Natural killer cell (primary cell): Measurements from ENCODE around the gene RTCA. TPM values are rescaled to one million over a fixed set of nuclear protein-coding genes. Genes with fewer than 3 reads are reported as not detected.
"Not testable (repeated sequence)": the region's sequence is repeated elsewhere in the genome, so short reads cannot be mapped to it uniquely, and the experiment has no call there.

Experiments
- ATAC-seq, 3 donors: fragments of 150-1000 bp in 2 of 3; fragments of 200-7000 bp in 1 of 3; cut with Tn5 transposase; 1 replicate in 1 of 3; 2 replicates in 2 of 3; pipeline ENCODE4 v1.10.0; 2021; ENCODE audit warnings: mild to moderate bottlenecking in 2 of 3, moderate library complexity in 2 of 3
- DNase-seq, 2 donors: peaks; one replicate each; pipeline versions ENCODE4 v3.0.0 to v3.0.0-alpha.2; 2013 to 2021; ENCODE audit warnings: mixed read lengths in 1 of 2
- H3K27ac ChIP-seq: one replicate; pipeline ENCODE4 v1.5.1; 2013; ENCODE audit warnings: mild to moderate bottlenecking, low read length
- H3K27me3 ChIP-seq: one replicate; pipeline ENCODE4 v1.6.1; 2013; ENCODE audit warnings: low read length; ENCODE audit not compliant: control insufficient read depth, insufficient read depth
- H3K36me3 ChIP-seq: one replicate; pipeline ENCODE4 v1.6.1; 2013; ENCODE audit warnings: low read length; ENCODE audit not compliant: control insufficient read depth, insufficient read depth
- H3K4me1 ChIP-seq: one replicate; pipeline ENCODE4 v1.6.1; 2013; ENCODE audit warnings: low read length; ENCODE audit not compliant: control insufficient read depth, insufficient read depth
- H3K4me3 ChIP-seq: one replicate; pipeline ENCODE4 v1.5.1; 2013; ENCODE audit warnings: low read length
- H3K9me3 ChIP-seq: one replicate; pipeline ENCODE4 v1.6.1; 2013; ENCODE audit warnings: low read length; ENCODE audit not compliant: control insufficient read depth, insufficient read depth
- H3K27ac Mint-ChIP-seq, 2 donors: one replicate each; pipeline ENCODE4 v1.8.0; 2022; ENCODE audit warnings: mild to moderate bottlenecking in 2 of 2, mixed read lengths in 2 of 2, moderate library complexity in 1 of 2
- H3K27me3 Mint-ChIP-seq, 2 donors: one replicate each; pipeline ENCODE4 v1.8.0; 2022; ENCODE audit warnings: low read depth in 2 of 2, mixed read lengths in 2 of 2
- H3K36me3 Mint-ChIP-seq: one replicate; pipeline ENCODE4 v1.8.0; 2022; ENCODE audit warnings: mixed read lengths
- H3K4me1 Mint-ChIP-seq, 2 donors: one replicate each; pipeline ENCODE4 v1.8.0; 2022; ENCODE audit warnings: mixed read lengths in 2 of 2
- H3K4me3 Mint-ChIP-seq: one replicate; pipeline ENCODE4 v1.8.0; 2022; ENCODE audit warnings: mild to moderate bottlenecking, moderate library complexity, mixed read lengths
- H3K9me3 Mint-ChIP-seq, 2 donors: one replicate each; pipeline ENCODE4 v1.8.0; 2022; ENCODE audit warnings: mixed read lengths in 2 of 2
- CTCF ChIP-seq: fragments of 200-600 bp; IDR thresholded peaks from one replicate; pipeline ENCODE4 v1.8.0; 2022; ENCODE audit warnings: antibody characterized with exemption
- WGBS: methylation state at CpG from one replicate; pipeline ENCODE4 v1.1.7; 2013; ENCODE audit warnings: missing lambda C conversion rate; ENCODE audit not compliant: insufficient coverage; 5-methylcytosine and 5-hydroxymethylcytosine counted together
- intact Hi-C: fragments of 100-400 bp; cut with micrococcal nuclease; formaldehyde crosslinking; loops from one replicate; pipeline ENCODE4 v1.14.2; 2022
- total RNA-seq, 4 donors: library from RNA; stranded (reverse); fragments of 120-200 nt in 1 of 4; gene quantifications; one replicate each; pipeline versions ENCODE4 v1.2.3 to v1.2.4, GENCODE V29; 2013 to 2022

RTCA gene
- total RNA-seq, 3 donors from 2014 or later (not counting 1 experiment from before 2014, with no cell fraction given): 49.3 to 60.8 (median 52.3) TPM

DNA sequence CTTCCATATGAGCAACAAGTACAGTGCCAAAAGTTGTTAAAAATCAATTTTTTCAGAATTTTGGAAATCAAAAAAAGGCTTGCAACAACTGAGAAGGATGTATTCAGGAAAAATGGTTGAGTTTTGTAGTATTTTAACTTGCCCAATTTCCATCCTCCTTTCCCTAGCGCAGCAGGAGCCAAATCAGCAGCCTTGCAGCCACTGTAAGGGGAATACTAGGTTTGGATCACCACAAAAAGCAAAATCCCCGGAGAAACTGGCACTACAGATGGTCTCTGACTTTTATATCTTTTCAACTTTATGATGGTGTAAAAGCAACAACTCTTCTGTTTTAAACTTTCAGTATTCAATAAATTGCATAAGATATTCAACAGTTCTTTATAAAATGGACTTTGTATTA, 34.3 kb upstream of the RTCA start:
- no peak overlapping the region for H3K27ac Mint-ChIP-seq
- no peaks in the 10 kb centered on the region for H3K27me3 Mint-ChIP-seq
- Histone ChIP-seq H3K27ac (no peak overlapping the region), H3K36me3 (peaks cover 41% of the 10 kb centered on the region), H3K4me1 (no peaks in the 10 kb centered on the region), H3K9me3 (no peaks in the 10 kb centered on the region), H3K4me3 (no peak overlapping the region), H3K27me3 (no peaks in the 10 kb centered on the region)
- peaks cover 13% of the 10 kb centered on the region for H3K36me3 Mint-ChIP-seq
- WGBS: 100% methylated on average over 1 of the region's 2 CpGs
- H3K4me1 Mint-ChIP-seq: no peaks in the 10 kb centered on the region
- no peaks in the 10 kb centered on the region for H3K9me3 Mint-ChIP-seq
- intact Hi-C loops: no loop called here
- ATAC-seq: no peak
- no peak for DNase-seq
- TF ChIP-seq CTCF: no peak
- H3K4me3 Mint-ChIP-seq: no peak overlapping the region

DNA sequence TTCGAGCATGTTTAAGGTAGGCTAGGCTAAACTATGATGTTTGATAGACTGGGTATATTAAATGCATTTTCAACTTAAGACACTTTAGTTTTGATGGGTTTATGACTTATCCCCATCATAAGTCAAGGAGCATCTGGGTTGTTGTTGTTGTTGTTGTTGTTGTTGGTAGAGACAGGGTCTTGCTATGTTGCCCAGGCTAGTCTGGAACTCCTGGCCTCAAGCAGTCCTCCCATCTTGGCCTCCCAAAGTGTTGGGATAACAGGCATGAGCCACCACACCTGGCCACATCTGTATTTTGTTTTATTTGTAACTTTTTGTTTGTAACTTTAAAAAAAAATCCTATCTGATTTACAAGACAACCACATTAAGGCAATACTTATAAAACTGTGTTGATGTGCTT, 33.9 kb upstream of the RTCA start:
- Mint-ChIP-seq H3K36me3 (peaks cover 13% of the 10 kb centered on the region), H3K9me3 (no peaks in the 10 kb centered on the region), H3K4me3 (no peak overlapping the region), H3K27me3 (no peaks in the 10 kb centered on the region), H3K27ac (no peak overlapping the region), H3K4me1 (no peaks in the 10 kb centered on the region)
- no peak for ATAC-seq
- no peak overlapping the region for H3K4me3 ChIP-seq
- H3K9me3 ChIP-seq: no peaks in the 10 kb centered on the region
- intact Hi-C loops: no loop called here
- DNase-seq: no peak
- no peak overlapping the region for H3K27ac ChIP-seq
- H3K4me1 ChIP-seq: no peaks in the 10 kb centered on the region
- WGBS: 100% methylated on average over 1 of the region's 1 CpG
- H3K27me3 ChIP-seq: no peaks in the 10 kb centered on the region
- peaks cover 41% of the 10 kb centered on the region for H3K36me3 ChIP-seq
- no peak for TF ChIP-seq CTCF

DNA sequence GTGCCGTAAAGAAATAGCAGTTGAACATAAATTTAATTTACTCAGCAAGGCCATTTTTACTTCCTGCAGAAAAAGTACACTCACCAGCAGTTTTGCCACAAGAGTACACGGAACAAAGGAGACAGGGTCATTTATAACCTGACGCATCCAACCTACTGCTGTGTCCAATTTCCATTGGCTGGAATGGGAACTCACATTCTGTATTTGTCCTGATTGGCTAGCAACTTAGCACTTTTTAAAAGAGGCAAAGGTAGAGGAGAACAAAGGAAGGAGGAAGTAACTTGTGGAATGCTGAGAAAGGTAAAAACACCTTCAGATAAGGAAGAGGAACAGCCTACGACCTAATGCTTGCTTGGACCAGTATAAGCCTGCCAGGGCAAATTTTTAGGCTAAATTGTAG, 32.5 kb upstream of the RTCA start:
- H3K9me3 Mint-ChIP-seq, intact Hi-C loops, ATAC-seq, H3K4me1 ChIP-seq, H3K27ac ChIP-seq, DNase-seq, H3K4me3 Mint-ChIP-seq, H3K27ac Mint-ChIP-seq, H3K27me3 ChIP-seq, H3K4me1 Mint-ChIP-seq, H3K4me3 ChIP-seq, H3K9me3 ChIP-seq, H3K27me3 Mint-ChIP-seq: not testable (repeated sequence)
- WGBS: 93% methylated on average over 4 of the region's 4 CpGs
- H3K36me3 ChIP-seq: peaks cover 42% of the 10 kb centered on the region
- H3K36me3 Mint-ChIP-seq: peaks cover 15% of the 10 kb centered on the region

DNA sequence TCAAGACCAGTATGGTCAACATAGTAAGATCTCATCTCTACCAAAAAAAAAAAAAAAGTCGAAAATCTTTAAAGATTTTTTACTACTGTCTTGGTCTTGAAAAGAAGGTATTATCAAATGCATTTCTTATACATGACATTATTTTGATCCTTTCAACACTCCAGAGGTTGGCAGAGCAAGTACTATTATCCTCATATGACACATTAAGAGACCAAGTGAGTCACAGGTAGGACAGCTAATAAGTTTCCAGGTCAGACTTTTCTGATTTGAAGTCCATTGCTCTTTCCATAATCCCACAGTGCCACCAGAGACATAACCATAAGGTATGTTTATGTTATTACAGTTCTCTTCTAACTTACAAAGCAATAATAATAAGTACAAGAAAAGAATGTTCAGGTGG, 31.6 kb upstream of the RTCA start:
- H3K4me3 Mint-ChIP-seq: no peak overlapping the region
- intact Hi-C loops: no loop called here
- Histone ChIP-seq H3K36me3 (peaks cover 42% of the 10 kb centered on the region), H3K27me3 (no peaks in the 10 kb centered on the region), H3K4me3 (no peak overlapping the region), H3K27ac (no peak overlapping the region), H3K4me1 (no peaks in the 10 kb centered on the region), H3K9me3 (no peaks in the 10 kb centered on the region)
- H3K4me1 Mint-ChIP-seq: peaks cover 0 to 4% of the 10 kb centered on the region in 2 donors
- H3K27me3 Mint-ChIP-seq: no peaks in the 10 kb centered on the region
- no peak for TF ChIP-seq CTCF
- H3K36me3 Mint-ChIP-seq: peaks cover 24% of the 10 kb centered on the region
- DNase-seq (no peak), ATAC-seq (no peak)
- H3K27ac Mint-ChIP-seq: no peak overlapping the region
- WGBS: no CpG with 5 or more reads among the region's 1 CpG
- no peaks in the 10 kb centered on the region for H3K9me3 Mint-ChIP-seq
